Lower leg skin (tissue), 3 donors: ENCODE measurements around the gene MGAM2.

ENCODE experiments used
- CTCF ChIP-seq, 3 donors: fragments of 450-650 bp; IDR thresholded peaks; one replicate each; pipeline ENCODE4 v1.5.1; 2016; ENCODE audit warnings: antibody characterized with exemption in 3 of 3, mild to moderate bottlenecking in 3 of 3, moderate library complexity in 2 of 3
- POLR2A ChIP-seq, 2 donors: fragments of 450-650 bp; IDR thresholded peaks; one replicate each; pipeline ENCODE4 v1.6.1; 2016 to 2017; ENCODE audit warnings: antibody characterized with exemption in 2 of 2, mild to moderate bottlenecking in 1 of 2, moderate library complexity in 1 of 2

DNA sequence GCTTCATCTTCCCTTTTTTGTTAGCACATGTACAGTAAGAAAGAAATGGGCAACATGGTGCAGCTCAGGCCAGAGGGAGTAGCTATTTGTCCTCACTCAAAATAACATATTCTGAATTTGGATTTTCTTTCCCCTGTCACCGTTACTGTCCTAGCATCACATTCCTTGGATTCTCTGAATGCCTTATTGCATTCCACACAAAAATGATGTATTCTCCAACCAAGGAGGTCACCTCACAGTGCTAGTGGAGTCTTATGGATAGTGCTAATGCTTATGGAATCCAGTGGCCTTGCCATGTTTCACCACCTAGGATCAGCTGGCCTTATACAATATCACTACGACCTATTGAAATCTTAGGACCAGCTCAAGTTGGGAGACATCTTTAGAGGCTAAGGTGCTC, 139.2 kb downstream of the MGAM2 start:
- TF ChIP-seq POLR2A (IDR thresholded peaks at IDR 0.05) (no peak), CTCF (IDR thresholded peaks at IDR 0.05) (no peak)
